A673 (cell line): Measurements from ENCODE around the gene WDR7. TPM values are rescaled to one million over a fixed set of nuclear protein-coding genes. Genes with fewer than 3 reads are reported as not detected.

Experiments used
- BruUV-seq: library from RNA; stranded (reverse); fragments of 400-500 nt; replicated peaks from 2 replicates; lab custom pipeline; 2021; lab: Mats Ljungman, UMichigan
- CTCF ChIA-PET: fragments of 300-600 bp; sonication (Branson Sonifier 250); formaldehyde crosslinking; loops from one replicate; lab custom pipeline; 2022; ENCODE audit warnings: antibody characterized with exemption; lab: Charles Lee
- POLR2A ChIA-PET: fragments of 300-600 bp; sonication (Branson Sonifier 250); formaldehyde crosslinking; loops from one replicate; lab custom pipeline; 2022; ENCODE audit warnings: antibody characterized with exemption; ENCODE audit not compliant: low non-redundant PET; lab: Charles Lee
- DNase-seq: peaks from one replicate; pipeline ENCODE4 v3.0.0-alpha.2; 2015; ENCODE audit warnings: low spot score
- H3K27ac ChIP-seq: fragments of 200-600 bp; sonication (generic); 2 replicates; pipeline ENCODE4 v1.5.1; 2016; ENCODE audit warnings: mixed run types, low read depth, mild to moderate bottlenecking, mixed read lengths, antibody characterized with exemption, low read length; ENCODE audit not compliant: poor library complexity, severe bottlenecking
- H3K27me3 ChIP-seq: fragments of 200-600 bp; sonication (generic); replicated peaks from 2 replicates; pipeline ENCODE4 v1.6.1; 2017; ENCODE audit warnings: mixed run types, low read depth, mild to moderate bottlenecking, mixed read lengths, antibody characterized with exemption, low read length; ENCODE audit not compliant: insufficient read depth, poor library complexity
- H3K36me3 ChIP-seq: fragments of 200-600 bp; sonication (generic); 2 replicates; pipeline ENCODE4 v1.6.1; 2016; ENCODE audit warnings: mixed run types, mild to moderate bottlenecking, mixed read lengths, antibody characterized with exemption, low read length; ENCODE audit not compliant: insufficient read depth, poor library complexity, severe bottlenecking
- H3K4me1 ChIP-seq: fragments of 200-600 bp; sonication (generic); 2 replicates; pipeline ENCODE4 v1.6.1; 2017; ENCODE audit warnings: mixed run types, mild to moderate bottlenecking, mixed read lengths, antibody characterized with exemption, low read length; ENCODE audit not compliant: insufficient read depth, poor library complexity, severe bottlenecking
- H3K4me3 ChIP-seq: fragments of 200-600 bp; sonication (generic); 2 replicates; pipeline ENCODE4 v1.5.1; 2016; ENCODE audit warnings: low read depth, mixed run types, mild to moderate bottlenecking, mixed read lengths, low read length; ENCODE audit not compliant: poor library complexity, severe bottlenecking
- H3K9me3 ChIP-seq: fragments of 200-600 bp; sonication (generic); 2 replicates; pipeline ENCODE4 v1.6.1; 2016; ENCODE audit warnings: mixed run types, low read depth, mild to moderate bottlenecking, mixed read lengths, antibody characterized with exemption, low read length; ENCODE audit not compliant: poor library complexity, severe bottlenecking
- EZH2 ChIP-seq: fragments of 200-600 bp; sonication (generic); IDR thresholded peaks from 2 replicates; pipeline ENCODE4 v1.6.1; 2017; ENCODE audit warnings: borderline replicate concordance, low read depth, mild to moderate bottlenecking, mixed read lengths, antibody characterized with exemption, low read length; ENCODE audit not compliant: poor library complexity, severe bottlenecking
- intact Hi-C: fragments of 100-400 bp; cut with micrococcal nuclease; formaldehyde crosslinking; loops from one replicate; pipeline ENCODE4 v1.10.0; 2022; ENCODE audit not compliant: unreplicated experiment
- total RNA-seq: library from RNA; stranded (reverse); gene quantifications from 2 replicates; pipeline ENCODE4 v1.2.3, GENCODE V29; 2021
- TF ChIP-seq, protein P1 (sequence below): fragments of 300-800, 200-600 bp; sonication (generic); conservative IDR thresholded peaks from 2 replicates; pipeline ENCODE4 v1.5.1; 2017; ENCODE audit warnings: low read depth, mild to moderate bottlenecking, antibody characterized with exemption, low read length, moderate library complexity, mixed read lengths

The WDR7 gene
- total RNA-seq, 1 experiment from 2014 or later, result 21.2 TPM

DNA sequence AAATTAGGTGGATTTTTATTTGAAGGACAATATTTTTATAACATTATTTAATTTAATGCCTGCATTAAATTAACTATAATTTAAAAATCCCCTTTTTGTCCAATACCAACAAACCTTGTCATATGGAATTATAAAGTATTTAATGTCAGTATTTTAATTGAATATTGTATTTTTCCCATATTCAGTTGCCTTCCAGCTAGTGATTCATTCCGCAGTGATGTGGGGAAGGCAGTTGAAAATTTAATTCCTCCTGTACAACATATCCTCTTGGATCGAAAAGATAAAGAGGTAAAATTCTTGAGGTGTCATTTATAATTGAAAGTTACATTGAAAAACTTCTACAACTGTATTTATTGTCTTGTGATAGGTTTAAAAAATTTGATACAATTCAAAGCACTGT, 40.4 kb downstream of the WDR7 start:
- Histone ChIP-seq H3K9me3 (no peaks in the 10 kb centered on the region), H3K36me3 (no peaks in the 10 kb centered on the region), H3K27ac (no peak overlapping the region), H3K4me3 (no peak overlapping the region), H3K27me3 (no peaks in the 10 kb centered on the region), H3K4me1 (no peaks in the 10 kb centered on the region)
- DNase-seq, result no peak
- ChIA-PET POLR2A (interaction anchor here (0.6 kb wide), 1 partner anchor 41 kb away, joined by 12 read pairs; no protein-coding TSS in a partner anchor), CTCF (interaction anchor here (0.6 kb wide), 1 partner anchor 204 kb away, joined by 3 read pairs; no protein-coding TSS in a partner anchor)
- no TSS peak for BruUV-seq
- intact Hi-C loops, result no loop called here
- no peak for TF ChIP-seq EZH2
- TF ChIP-seq, protein P1, sequence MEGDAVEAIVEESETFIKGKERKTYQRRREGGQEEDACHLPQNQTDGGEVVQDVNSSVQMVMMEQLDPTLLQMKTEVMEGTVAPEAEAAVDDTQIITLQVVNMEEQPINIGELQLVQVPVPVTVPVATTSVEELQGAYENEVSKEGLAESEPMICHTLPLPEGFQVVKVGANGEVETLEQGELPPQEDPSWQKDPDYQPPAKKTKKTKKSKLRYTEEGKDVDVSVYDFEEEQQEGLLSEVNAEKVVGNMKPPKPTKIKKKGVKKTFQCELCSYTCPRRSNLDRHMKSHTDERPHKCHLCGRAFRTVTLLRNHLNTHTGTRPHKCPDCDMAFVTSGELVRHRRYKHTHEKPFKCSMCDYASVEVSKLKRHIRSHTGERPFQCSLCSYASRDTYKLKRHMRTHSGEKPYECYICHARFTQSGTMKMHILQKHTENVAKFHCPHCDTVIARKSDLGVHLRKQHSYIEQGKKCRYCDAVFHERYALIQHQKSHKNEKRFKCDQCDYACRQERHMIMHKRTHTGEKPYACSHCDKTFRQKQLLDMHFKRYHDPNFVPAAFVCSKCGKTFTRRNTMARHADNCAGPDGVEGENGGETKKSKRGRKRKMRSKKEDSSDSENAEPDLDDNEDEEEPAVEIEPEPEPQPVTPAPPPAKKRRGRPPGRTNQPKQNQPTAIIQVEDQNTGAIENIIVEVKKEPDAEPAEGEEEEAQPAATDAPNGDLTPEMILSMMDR, result no peak

DNA sequence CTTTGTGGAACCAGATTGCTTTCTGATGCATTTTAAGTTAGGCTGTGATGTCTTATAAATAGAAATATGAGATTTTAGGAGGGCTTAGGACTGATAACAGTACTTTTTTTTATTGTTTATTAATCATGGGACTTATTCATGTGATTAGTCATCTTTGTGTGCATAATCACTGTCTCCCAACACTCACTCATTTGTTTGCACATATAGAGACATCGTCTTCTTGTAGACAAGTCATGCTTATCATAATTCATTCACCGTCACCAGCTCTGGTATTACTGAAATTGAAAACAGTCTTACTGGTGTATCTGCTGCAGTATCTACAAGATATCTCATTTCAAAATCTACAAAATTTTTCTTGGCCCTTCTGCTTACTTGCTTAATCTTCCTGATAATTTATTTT, 45.8 kb downstream of the WDR7 start:
- Histone ChIP-seq H3K27ac (no peak overlapping the region), H3K36me3 (no peaks in the 10 kb centered on the region), H3K9me3 (no peaks in the 10 kb centered on the region), H3K4me1 (no peaks in the 10 kb centered on the region), H3K4me3 (no peak overlapping the region), H3K27me3 (no peaks in the 10 kb centered on the region)
- DNase-seq, result no peak
- intact Hi-C loops, result no loop called here
- CTCF ChIA-PET, result no interaction called here
- TF ChIP-seq, protein P1, result no peak
- no peak for TF ChIP-seq EZH2
- BruUV-seq, result no TSS peak
- POLR2A ChIA-PET, result no interaction called here

DNA sequence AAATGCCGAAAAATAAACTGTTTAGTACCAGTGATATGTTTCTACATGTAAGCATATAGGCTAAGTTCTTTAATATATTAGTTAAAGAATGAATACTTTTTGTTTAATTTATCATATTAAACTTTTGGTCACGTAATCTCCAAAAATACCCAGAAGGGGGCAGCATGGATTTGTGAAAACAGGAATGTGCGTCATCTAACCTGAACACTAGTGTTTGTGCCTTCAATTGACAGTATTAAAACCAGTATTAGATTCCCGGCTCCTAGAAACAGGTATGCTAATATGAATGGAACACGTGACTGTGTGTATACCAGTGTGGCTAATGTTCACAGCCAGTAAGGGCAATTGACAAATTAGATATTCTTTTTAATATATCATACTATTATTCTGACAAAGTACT, 51.8 kb downstream of the WDR7 start:
- POLR2A ChIA-PET, result no interaction called here
- no TSS peak for BruUV-seq
- TF ChIP-seq, protein P1, result peak; percentile 70
- no peak for TF ChIP-seq EZH2
- DNase-seq, result peak; percentile 62
- Histone ChIP-seq H3K27me3 (no peaks in the 10 kb centered on the region), H3K9me3 (no peaks in the 10 kb centered on the region), H3K27ac (no peak overlapping the region), H3K4me3 (no peak overlapping the region), H3K36me3 (no peaks in the 10 kb centered on the region), H3K4me1 (no peaks in the 10 kb centered on the region)
- CTCF ChIA-PET, result no interaction called here
- intact Hi-C loops, result no loop called here
